Activated CD8-positive, alpha-beta T cell treated with anti-CD3 and anti-CD28 coated beads for 36 hours (primary cell): Measurements from ENCODE around the gene S100A1. TPM values are rescaled to one million over a fixed set of nuclear protein-coding genes. Genes with fewer than 3 reads are reported as not detected.

Source experiments
- ATAC-seq: fragments of 200-7000 bp; cut with Tn5 transposase; one replicate; pipeline ENCODE4 v1.10.0; 2021; ENCODE audit warnings: mild to moderate bottlenecking, moderate library complexity
- CTCF ChIA-PET: fragments of 350-600 bp; sonication (Branson Sonifier 250); formaldehyde crosslinking; loops from one replicate; lab custom pipeline; 2021; ENCODE audit warnings: antibody characterized with exemption; lab: Charles Lee
- POLR2A ChIA-PET: fragments of 350-600 bp; sonication (Branson Sonifier 250); formaldehyde crosslinking; loops from one replicate; lab custom pipeline; 2021; ENCODE audit warnings: antibody characterized with exemption; lab: Charles Lee
- DNase-seq: peaks from one replicate; pipeline ENCODE4 v3.0.0-alpha.2; 2020
- H3K27ac Mint-ChIP-seq: one replicate; pipeline ENCODE4 v1.8.0; 2021; ENCODE audit warnings: mild to moderate bottlenecking, mixed read lengths
- H3K27me3 Mint-ChIP-seq: one replicate; pipeline ENCODE4 v1.8.0; 2021; ENCODE audit warnings: mixed read lengths
- H3K36me3 Mint-ChIP-seq: one replicate; pipeline ENCODE4 v1.8.0; 2021; ENCODE audit warnings: low read depth, mixed read lengths
- H3K4me1 Mint-ChIP-seq: one replicate; pipeline ENCODE4 v1.8.0; 2021; ENCODE audit warnings: low read depth, mixed read lengths
- H3K4me3 Mint-ChIP-seq: one replicate; pipeline ENCODE4 v1.8.0; 2021; ENCODE audit warnings: mild to moderate bottlenecking, moderate library complexity, mixed read lengths
- H3K9me3 Mint-ChIP-seq: one replicate; pipeline ENCODE4 v1.8.0; 2021; ENCODE audit warnings: mixed read lengths
- intact Hi-C: fragments of 100-400 bp; cut with micrococcal nuclease; formaldehyde crosslinking; loops from one replicate; pipeline ENCODE4 v1.10.0; 2022
- total RNA-seq, 2 experiments: library from RNA; stranded (reverse); gene quantifications; one replicate each; pipeline ENCODE4 v1.2.3, GENCODE V29; 2021
- TF ChIP-seq, protein P1 (sequence below): fragments of 200-600 bp; IDR thresholded peaks from one replicate; pipeline ENCODE4 v1.8.0; 2022; ENCODE audit warnings: antibody characterized with exemption, mild to moderate bottlenecking

The S100A1 gene
- total RNA-seq, 2 experiments from 2014 or later, result not detected

DNA sequence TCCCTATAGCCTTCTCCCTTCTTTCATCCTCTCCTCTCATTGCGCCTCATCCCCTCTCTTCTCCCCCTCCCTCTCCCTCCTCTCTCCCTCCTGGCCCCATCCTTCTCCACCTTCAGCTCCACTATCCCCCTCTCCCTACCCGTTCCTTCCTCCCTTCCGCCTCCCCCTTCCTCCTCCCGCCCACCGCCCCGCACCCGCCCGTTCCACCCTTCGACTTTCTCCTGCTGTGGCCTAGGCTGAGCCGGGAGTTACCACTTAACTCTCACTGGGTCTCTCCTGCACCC is 51.8 kb downstream of the S100A1 start:
- H3K4me3 Mint-ChIP-seq, result no peak overlapping the region
- CTCF ChIA-PET, result interaction anchor here (0.8 to 5.2 kb wide), 4 partner anchors 12 to 70 kb away, joined by 3 to 40 read pairs (median 3); no protein-coding TSS in a partner anchor

More for the DNA sequence above, 51.8 kb downstream of the S100A1 start:
- Mint-ChIP-seq H3K36me3 (no peaks in the 10 kb centered on the region), H3K4me1 (peaks cover 19% of the 10 kb centered on the region), H3K9me3 (no peaks in the 10 kb centered on the region), H3K27ac (no peak overlapping the region), H3K27me3 (peaks cover 43% of the 10 kb centered on the region)
- DNase-seq (no peak), ATAC-seq (no peak)
- intact Hi-C loops, result no loop called here
- POLR2A ChIA-PET, result interaction anchor here (0.6 to 0.7 kb wide), 2 partner anchors 70 to 284 kb away, joined by 3 read pairs; no protein-coding TSS in a partner anchor
- TF ChIP-seq, protein P1, sequence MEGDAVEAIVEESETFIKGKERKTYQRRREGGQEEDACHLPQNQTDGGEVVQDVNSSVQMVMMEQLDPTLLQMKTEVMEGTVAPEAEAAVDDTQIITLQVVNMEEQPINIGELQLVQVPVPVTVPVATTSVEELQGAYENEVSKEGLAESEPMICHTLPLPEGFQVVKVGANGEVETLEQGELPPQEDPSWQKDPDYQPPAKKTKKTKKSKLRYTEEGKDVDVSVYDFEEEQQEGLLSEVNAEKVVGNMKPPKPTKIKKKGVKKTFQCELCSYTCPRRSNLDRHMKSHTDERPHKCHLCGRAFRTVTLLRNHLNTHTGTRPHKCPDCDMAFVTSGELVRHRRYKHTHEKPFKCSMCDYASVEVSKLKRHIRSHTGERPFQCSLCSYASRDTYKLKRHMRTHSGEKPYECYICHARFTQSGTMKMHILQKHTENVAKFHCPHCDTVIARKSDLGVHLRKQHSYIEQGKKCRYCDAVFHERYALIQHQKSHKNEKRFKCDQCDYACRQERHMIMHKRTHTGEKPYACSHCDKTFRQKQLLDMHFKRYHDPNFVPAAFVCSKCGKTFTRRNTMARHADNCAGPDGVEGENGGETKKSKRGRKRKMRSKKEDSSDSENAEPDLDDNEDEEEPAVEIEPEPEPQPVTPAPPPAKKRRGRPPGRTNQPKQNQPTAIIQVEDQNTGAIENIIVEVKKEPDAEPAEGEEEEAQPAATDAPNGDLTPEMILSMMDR, result no peak

Other genes starting within 250 kb of the S100A1 start
- gene S100A8, start 237.4 kb upstream of the S100A1 start, total RNA-seq, result not detected
- gene S100A7A, start 211.9 kb upstream of the S100A1 start, total RNA-seq, result not detected
- gene S100A7, start 167.8 kb upstream of the S100A1 start, total RNA-seq, result not detected
- 100 to 1,000 TPM; 200 to 211 TPM for gene S100A6, start 92.4 kb upstream of the S100A1 start, total RNA-seq
- 1 to 10 TPM; 1.1 to 1.2 TPM for gene S100A5, start 87.5 kb upstream of the S100A1 start, total RNA-seq
- 100 to 1,000 TPM; 109 to 118 TPM for gene S100A4, start 82.6 kb upstream of the S100A1 start, total RNA-seq
- not detected for gene S100A3, start 79.2 kb upstream of the S100A1 start, total RNA-seq
- under 1 TPM in 1 of 2 experiments, not detected in 1; 0.50 TPM for gene S100A2, start 62.6 kb upstream of the S100A1 start, total RNA-seq
- not detected for gene S100A16, start 15.3 kb upstream of the S100A1 start, total RNA-seq
- gene S100A14, start 12.1 kb upstream of the S100A1 start, total RNA-seq, result not detected
- gene S100A13, start 929 bp upstream of the S100A1 start, total RNA-seq, result 1 to 10 TPM; 8.1 to 9.4 TPM
- 10 to 100 TPM; 76.8 to 83.2 TPM for gene CHTOP, start 5.6 kb downstream of the S100A1 start, total RNA-seq
- 10 to 100 TPM; 25.7 to 27.3 TPM for gene SNAPIN, start 30.3 kb downstream of the S100A1 start, total RNA-seq
- gene ILF2, start 42.6 kb downstream of the S100A1 start, total RNA-seq, result 100 to 1,000 TPM; 328 to 333 TPM
- not detected for gene NPR1, start 50.3 kb downstream of the S100A1 start, total RNA-seq
- 10 to 100 TPM; 45.0 to 45.5 TPM for gene INTS3, start 99.6 kb downstream of the S100A1 start, total RNA-seq
- 1 to 10 TPM; 7.2 to 10.0 TPM for gene SLC27A3, start 147.0 kb downstream of the S100A1 start, total RNA-seq